ENCODE data around the gene FMN1. TPM values are rescaled to one million over a fixed set of nuclear protein-coding genes. Genes with fewer than 3 reads are reported as not detected.

Gene FMN1
- total and polyA plus RNA-seq, 2 of the 13 experiments (the other 11 are each of a cell fraction or from before 2014, with no cell fraction given), result 0.20 to 0.60 TPM

- TF ChIP-seq ZNF646 (CRISPR knock-in tag; IDR thresholded peaks at IDR 0.05) (no peak), CENPT (CRISPR knock-in tag; IDR thresholded peaks at IDR 0.05; ENCODE audit: low read depth) (no peak), E2F5 (CRISPR knock-in tag; conservative IDR thresholded peaks at IDR 0.05) (no peak), HINFP (CRISPR knock-in tag; IDR thresholded peaks at IDR 0.05; ENCODE audit: low read depth) (no peak), GZF1 (CRISPR knock-in tag; IDR thresholded peaks at IDR 0.05) (no peak), ZNF572 (CRISPR knock-in tag; IDR thresholded peaks at IDR 0.05) (no peak), E2F2 (CRISPR knock-in tag; IDR thresholded peaks at IDR 0.05; ENCODE audit: borderline replicate concordance) (no peak), ZSCAN25 (CRISPR knock-in tag; IDR thresholded peaks at IDR 0.05) (no peak), ZNF510 (CRISPR knock-in tag; IDR thresholded peaks at IDR 0.05; ENCODE audit: low read depth) (no peak)
These were observed 179.9 kb downstream of the FMN1 start (continued) for GRCh38 chr15:33014586-33014985.

Data from HepG2 (cell line).